Stimulated activated CD4-positive, alpha-beta T cell treated with anti-CD3 and anti-CD28 coated beads, Interleukin-1b, Interleukin-23, amount 100 ng/mL, for 1 hour (primary cell): ENCODE results near the gene ILDR2.

Source experiments
- DNase-seq, 2 donors: peaks; one replicate each; pipeline ENCODE4 v3.0.0-alpha.2; 2020; ENCODE audit warnings: low read depth in 2 of 2

Gene ILDR2

GRCh38 chr1:166975361-166976129 lies at the start of gene ILDR2:
Gene ILDR2, minus strand, starts transcription at chr1:166975540. Its CDS starts 272 bp downstream, at chr1:166975268.
- DNase-seq = peak in 1 of 2 donors; percentile 42

GRCh38 chr1:167022384-167022783 lies 47.0 kb upstream of the ILDR2 start:
- no peak for DNase-seq

- no peak for DNase-seq
Observed at GRCh38 chr1:167016100-167016750, 40.9 kb upstream of the ILDR2 start.

GRCh38 chr1:167013108-167013929 lies 38.0 kb upstream of the ILDR2 start:
- DNase-seq = no peak

- DNase-seq = no peak
Observed at GRCh38 chr1:167012570-167012969, 37.2 kb upstream of the ILDR2 start.

- DNase-seq = no peak
Observed at GRCh38 chr1:167011560-167012191, 36.3 kb upstream of the ILDR2 start.

GRCh38 chr1:167003711-167004110 lies 28.4 kb upstream of the ILDR2 start:
- DNase-seq = no peak

- DNase-seq = no peak
Observed at GRCh38 chr1:167002354-167002753, 27.0 kb upstream of the ILDR2 start.

GRCh38 chr1:167000546-167000945 lies 25.2 kb upstream of the ILDR2 start:
- no peak for DNase-seq

GRCh38 chr1:166999500-167000055 lies 24.2 kb upstream of the ILDR2 start:
- DNase-seq = no peak

GRCh38 chr1:166999075-166999474 lies 23.7 kb upstream of the ILDR2 start:
- DNase-seq = no peak

GRCh38 chr1:166988974-166989515 lies 13.7 kb upstream of the ILDR2 start, which contains the start of gene MAEL:
Gene MAEL, plus strand, starts transcription at chr1:166989280. Its CDS starts 73 bp downstream, at chr1:166989353.
- DNase-seq = no peak

- DNase-seq = no peak
Observed at GRCh38 chr1:166981589-166981988, 6.2 kb upstream of the ILDR2 start.

- DNase-seq = no peak
Observed at GRCh38 chr1:166980818-166981217, 5.5 kb upstream of the ILDR2 start.

- no peak for DNase-seq
Observed at GRCh38 chr1:166980383-166980782, 5.0 kb upstream of the ILDR2 start.

- DNase-seq = no peak
Observed at GRCh38 chr1:166978821-166979220, 3.5 kb upstream of the ILDR2 start.

GRCh38 chr1:166977951-166978350 lies 2.6 kb upstream of the ILDR2 start:
- no peak for DNase-seq

- peak in 1 of 2 donors; percentile 33 for DNase-seq
Observed at GRCh38 chr1:166974647-166975345, 544 bp downstream of the ILDR2 start.

- DNase-seq = no peak
Observed at GRCh38 chr1:166972826-166973225, 2.5 kb downstream of the ILDR2 start.

- DNase-seq = no peak
Observed at GRCh38 chr1:166972193-166972592, 3.1 kb downstream of the ILDR2 start.

- DNase-seq = no peak
Observed at GRCh38 chr1:166971252-166971651, 4.1 kb downstream of the ILDR2 start.
